ENCODE data around the gene ARL16. TPM values are rescaled to one million over a fixed set of nuclear protein-coding genes. Genes with fewer than 3 reads are reported as not detected.

ARL16 gene
- total RNA-seq, 1 donor from 2014 or later, result 46.3 TPM

DNA sequence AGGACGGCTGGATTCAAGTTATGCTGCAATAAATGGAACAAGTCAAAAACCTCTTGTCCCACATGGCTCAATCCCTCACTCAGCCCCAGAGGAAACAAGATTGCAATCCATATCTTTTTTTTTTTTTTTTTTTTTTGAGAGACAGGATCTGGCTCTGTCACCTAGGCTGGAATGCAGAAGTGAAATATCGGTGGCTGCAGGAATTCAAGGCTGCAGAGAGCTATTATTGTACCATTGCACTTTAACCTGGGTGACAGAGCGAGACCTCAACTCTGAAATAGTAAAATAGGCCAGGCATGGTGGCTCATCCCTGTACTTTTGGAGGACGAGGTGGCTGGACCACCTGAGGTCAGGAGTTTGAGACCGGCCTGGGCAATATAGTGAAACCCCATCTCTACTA, 24.6 kb downstream of the ARL16 start:
- no peaks in the 10 kb centered on the region for H3K9me3 Mint-ChIP-seq (ENCODE audit: unreplicated experiment)
- H3K4me1 Mint-ChIP-seq (ENCODE audit: unreplicated experiment), result no peaks in the 10 kb centered on the region
- TF ChIP-seq, protein P1, sequence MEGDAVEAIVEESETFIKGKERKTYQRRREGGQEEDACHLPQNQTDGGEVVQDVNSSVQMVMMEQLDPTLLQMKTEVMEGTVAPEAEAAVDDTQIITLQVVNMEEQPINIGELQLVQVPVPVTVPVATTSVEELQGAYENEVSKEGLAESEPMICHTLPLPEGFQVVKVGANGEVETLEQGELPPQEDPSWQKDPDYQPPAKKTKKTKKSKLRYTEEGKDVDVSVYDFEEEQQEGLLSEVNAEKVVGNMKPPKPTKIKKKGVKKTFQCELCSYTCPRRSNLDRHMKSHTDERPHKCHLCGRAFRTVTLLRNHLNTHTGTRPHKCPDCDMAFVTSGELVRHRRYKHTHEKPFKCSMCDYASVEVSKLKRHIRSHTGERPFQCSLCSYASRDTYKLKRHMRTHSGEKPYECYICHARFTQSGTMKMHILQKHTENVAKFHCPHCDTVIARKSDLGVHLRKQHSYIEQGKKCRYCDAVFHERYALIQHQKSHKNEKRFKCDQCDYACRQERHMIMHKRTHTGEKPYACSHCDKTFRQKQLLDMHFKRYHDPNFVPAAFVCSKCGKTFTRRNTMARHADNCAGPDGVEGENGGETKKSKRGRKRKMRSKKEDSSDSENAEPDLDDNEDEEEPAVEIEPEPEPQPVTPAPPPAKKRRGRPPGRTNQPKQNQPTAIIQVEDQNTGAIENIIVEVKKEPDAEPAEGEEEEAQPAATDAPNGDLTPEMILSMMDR (IDR thresholded peaks at IDR 0.05), result no peak
- no peak overlapping the region for H3K4me3 Mint-ChIP-seq (ENCODE audit: unreplicated experiment)
- H3K27ac Mint-ChIP-seq (ENCODE audit: unreplicated experiment), result no peak overlapping the region
- H3K27me3 Mint-ChIP-seq (ENCODE audit: unreplicated experiment), result no peaks in the 10 kb centered on the region
- DNase-seq (ENCODE audit: extremely low spot score, unreplicated experiment), result no peak
- H3K36me3 Mint-ChIP-seq (ENCODE audit: unreplicated experiment), result no peaks in the 10 kb centered on the region

DNA sequence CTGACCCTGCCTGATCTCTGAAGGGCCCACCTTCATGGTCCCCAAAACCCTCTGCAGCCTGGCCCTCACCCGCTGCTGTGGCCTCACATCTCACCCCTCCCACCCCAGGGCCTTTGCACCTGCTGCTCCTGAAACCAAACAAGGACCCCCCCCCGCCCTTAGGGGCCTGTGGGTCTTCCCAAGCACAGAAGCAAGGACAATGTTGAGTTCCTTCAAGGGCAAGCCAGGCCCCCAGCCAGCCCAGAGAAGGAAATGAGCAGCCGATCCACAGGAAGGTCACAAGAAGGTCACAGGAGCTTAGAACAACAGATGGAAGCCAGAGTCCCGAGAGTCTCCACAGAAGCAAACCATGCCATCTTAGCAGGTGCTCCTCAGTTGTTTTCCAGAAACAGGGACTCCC, 26.8 kb downstream of the ARL16 start:
- DNase-seq (ENCODE audit: extremely low spot score, unreplicated experiment), result no peak
- Mint-ChIP-seq H3K27me3 (ENCODE audit: unreplicated experiment) (no peaks in the 10 kb centered on the region), H3K4me1 (ENCODE audit: unreplicated experiment) (peaks cover 11% of the 10 kb centered on the region), H3K4me3 (ENCODE audit: unreplicated experiment) (no peak overlapping the region), H3K9me3 (ENCODE audit: unreplicated experiment) (no peaks in the 10 kb centered on the region), H3K27ac (ENCODE audit: unreplicated experiment) (no peak overlapping the region), H3K36me3 (ENCODE audit: unreplicated experiment) (no peaks in the 10 kb centered on the region)
- TF ChIP-seq, protein P1 (IDR thresholded peaks at IDR 0.05), result no peak

DNA sequence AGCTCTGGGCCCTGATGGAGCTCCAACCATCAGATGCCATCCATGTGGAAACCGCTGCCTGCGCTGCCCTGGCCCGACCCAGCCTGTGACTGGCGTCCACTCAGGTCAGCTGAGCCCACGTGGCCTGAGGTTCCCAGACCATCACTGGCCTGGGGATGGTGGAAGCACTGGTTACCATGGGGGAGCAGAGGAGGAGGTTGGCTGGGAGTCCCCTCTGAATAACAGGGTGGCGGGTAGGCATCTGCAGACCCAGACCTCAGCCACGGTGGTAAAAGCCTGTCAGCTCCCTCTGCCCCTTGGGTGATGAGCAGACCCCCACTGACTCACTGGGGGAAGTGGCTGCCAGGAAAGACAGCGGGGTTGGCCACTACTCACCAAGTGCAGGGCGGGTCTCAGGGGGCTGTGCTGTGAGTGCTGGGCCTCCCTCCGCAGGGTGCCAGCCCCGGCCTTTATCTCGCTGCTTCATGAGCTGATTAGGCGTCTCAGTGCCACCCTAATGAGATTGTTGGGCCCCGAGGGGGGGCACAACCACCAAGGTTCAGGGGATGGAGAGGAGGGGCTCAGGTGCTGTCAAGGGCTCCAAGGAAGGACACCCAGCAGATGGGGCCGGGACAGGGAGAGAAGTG, 27.4 kb downstream of the ARL16 start, which contains the start of gene PDE6G:
TSS of gene PDE6G (minus strand) at position 425 of the 626 bp plus-strand sequence. CDS start 3,237 bp downstream, outside the sequence.
- H3K27ac Mint-ChIP-seq (ENCODE audit: unreplicated experiment), result no peak within 1 kb of the TSS
- DNase-seq (ENCODE audit: extremely low spot score, unreplicated experiment), result no peak
- peaks cover 14% of the 10 kb centered on the region for H3K4me1 Mint-ChIP-seq (ENCODE audit: unreplicated experiment)
- no peaks in the 10 kb centered on the region for H3K9me3 Mint-ChIP-seq (ENCODE audit: unreplicated experiment)
- H3K27me3 Mint-ChIP-seq (ENCODE audit: unreplicated experiment), result no peaks in the 10 kb centered on the region
- H3K4me3 Mint-ChIP-seq (ENCODE audit: unreplicated experiment), result no peak within 1 kb of the TSS
- TF ChIP-seq, protein P1 (IDR thresholded peaks at IDR 0.05), result no peak
- H3K36me3 Mint-ChIP-seq (ENCODE audit: unreplicated experiment), result no peaks in the 10 kb centered on the region

DNA sequence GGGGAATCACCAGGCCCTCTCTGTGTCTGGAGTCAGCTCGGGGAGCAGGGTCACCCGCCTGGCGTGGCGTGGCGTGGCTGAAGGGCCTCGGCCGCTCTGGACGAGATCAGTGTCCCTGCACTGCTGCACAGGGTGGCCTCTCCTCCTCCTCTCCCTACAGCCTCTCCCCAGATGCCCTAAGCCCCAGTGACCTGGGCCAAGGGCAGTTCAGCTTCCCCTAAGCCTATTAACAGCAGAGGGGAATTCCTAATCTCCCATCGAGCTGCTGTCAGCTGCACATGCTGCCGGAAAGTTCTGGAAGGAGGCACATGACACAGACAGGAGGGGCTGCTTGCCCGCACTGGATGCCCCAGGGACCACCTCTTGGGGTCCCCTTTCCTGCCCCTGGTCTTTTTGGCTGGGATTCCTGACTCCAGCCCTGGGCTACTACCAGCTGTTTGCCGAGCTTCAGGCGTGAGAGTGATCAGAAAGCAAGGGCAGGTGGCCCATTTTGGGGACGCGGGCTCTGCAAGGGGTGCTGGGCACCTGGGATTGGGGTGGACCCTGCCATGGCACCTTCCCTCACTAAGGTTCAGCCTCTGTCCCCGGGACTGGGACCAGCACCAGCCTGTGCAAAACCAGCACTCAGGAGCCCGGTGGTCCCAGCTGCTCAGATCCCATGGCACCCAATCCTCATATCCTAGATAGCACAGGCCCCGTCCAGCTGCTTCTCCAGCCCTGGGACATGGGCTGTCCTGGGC, 28.0 kb downstream of the ARL16 start:
- Mint-ChIP-seq H3K27ac (ENCODE audit: unreplicated experiment) (no peak overlapping the region), H3K4me3 (ENCODE audit: unreplicated experiment) (no peak overlapping the region), H3K4me1 (ENCODE audit: unreplicated experiment) (peaks cover 14% of the 10 kb centered on the region), H3K9me3 (ENCODE audit: unreplicated experiment) (no peaks in the 10 kb centered on the region), H3K36me3 (ENCODE audit: unreplicated experiment) (no peaks in the 10 kb centered on the region), H3K27me3 (ENCODE audit: unreplicated experiment) (no peaks in the 10 kb centered on the region)
- TF ChIP-seq, protein P1 (IDR thresholded peaks at IDR 0.05), result no peak
- DNase-seq (ENCODE audit: extremely low spot score, unreplicated experiment), result no peak

Measured in osteocyte (in vitro differentiated cells).